ENCODE results near the gene TRIM15.

DNA sequence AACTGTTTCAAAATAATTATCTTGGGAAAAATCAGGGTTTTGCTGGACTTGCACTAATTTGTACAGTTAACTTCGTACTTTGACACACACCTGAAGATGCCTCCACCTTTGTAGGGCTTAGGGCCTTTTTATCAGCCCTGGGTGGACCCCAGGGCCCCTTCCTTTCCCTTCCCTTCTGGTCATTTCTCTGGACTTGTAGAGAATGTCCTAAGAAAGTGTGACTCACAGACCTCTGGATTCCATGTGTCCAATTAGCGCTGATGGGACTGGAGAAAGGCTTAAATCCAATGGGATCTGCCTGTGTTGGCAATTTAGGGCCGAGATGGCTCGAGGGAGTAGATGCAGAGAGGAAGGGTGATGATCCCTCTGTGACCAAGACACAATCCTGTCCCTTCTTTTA, 9.3 kb downstream of the TRIM15 start:
- TF ChIP-seq ZNF830 (tag by site-specific recombination; IDR thresholded peaks at IDR 0.05; ENCODE audit: low read depth) (no peak), ZNF560 (tag by site-specific recombination; IDR thresholded peaks at IDR 0.05; ENCODE audit: borderline replicate concordance) (no peak), ZNF596 (tag by site-specific recombination; IDR thresholded peaks at IDR 0.05) (no peak)
- TF ChIP-seq, protein P1, sequence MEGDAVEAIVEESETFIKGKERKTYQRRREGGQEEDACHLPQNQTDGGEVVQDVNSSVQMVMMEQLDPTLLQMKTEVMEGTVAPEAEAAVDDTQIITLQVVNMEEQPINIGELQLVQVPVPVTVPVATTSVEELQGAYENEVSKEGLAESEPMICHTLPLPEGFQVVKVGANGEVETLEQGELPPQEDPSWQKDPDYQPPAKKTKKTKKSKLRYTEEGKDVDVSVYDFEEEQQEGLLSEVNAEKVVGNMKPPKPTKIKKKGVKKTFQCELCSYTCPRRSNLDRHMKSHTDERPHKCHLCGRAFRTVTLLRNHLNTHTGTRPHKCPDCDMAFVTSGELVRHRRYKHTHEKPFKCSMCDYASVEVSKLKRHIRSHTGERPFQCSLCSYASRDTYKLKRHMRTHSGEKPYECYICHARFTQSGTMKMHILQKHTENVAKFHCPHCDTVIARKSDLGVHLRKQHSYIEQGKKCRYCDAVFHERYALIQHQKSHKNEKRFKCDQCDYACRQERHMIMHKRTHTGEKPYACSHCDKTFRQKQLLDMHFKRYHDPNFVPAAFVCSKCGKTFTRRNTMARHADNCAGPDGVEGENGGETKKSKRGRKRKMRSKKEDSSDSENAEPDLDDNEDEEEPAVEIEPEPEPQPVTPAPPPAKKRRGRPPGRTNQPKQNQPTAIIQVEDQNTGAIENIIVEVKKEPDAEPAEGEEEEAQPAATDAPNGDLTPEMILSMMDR (tag by site-specific recombination; IDR thresholded peaks at IDR 0.05): no peak

Measured in HEK293 (cell line).